GM12892 (cell line): ENCODE data around the gene HCN4.

Experiments
- DNase-seq: peaks from one replicate; pipeline ENCODE4 v3.0.0; 2011; ENCODE audit not compliant: insufficient read length
- FAIRE-seq: peaks from 2 replicates; lab custom pipeline; 2011; peaks lifted over from hg19 to GRCh38; lab: Jason Lieb, UNC
- POLR2A ChIP-seq: IDR thresholded peaks from 2 replicates; pipeline ENCODE4 v1.6.1; 2011; ENCODE audit warnings: low read depth, low read length, control low read depth
- POLR2AphosphoS5 ChIP-seq: IDR thresholded peaks from 2 replicates; pipeline ENCODE4 v1.6.1; 2011; ENCODE audit warnings: low read depth, low read length, control low read depth
- TAF1 ChIP-seq: IDR thresholded peaks from 2 replicates; pipeline ENCODE4 v1.6.1; 2011; ENCODE audit warnings: low read depth, mild to moderate bottlenecking, control low read depth, low read length, borderline replicate concordance

Gene HCN4

GRCh38 chr15:73341886-73342600 is 26.7 kb downstream of the HCN4 start:
- no peak for FAIRE-seq
- DNase-seq: no peak
- TF ChIP-seq POLR2AphosphoS5 (no peak), POLR2A (no peak), TAF1 (no peak)

- no peak for FAIRE-seq
- TF ChIP-seq POLR2AphosphoS5 (no peak), POLR2A (no peak), TAF1 (no peak)
These were observed 28.1 kb downstream of the HCN4 start for GRCh38 chr15:73340502-73341192.

GRCh38 chr15:73338606-73339374 is 30.0 kb downstream of the HCN4 start:
- DNase-seq (no peak), FAIRE-seq (no peak)
- no peak for TF ChIP-seq TAF1
- no peak for TF ChIP-seq POLR2A
- no peak for TF ChIP-seq POLR2AphosphoS5

More at GRCh38 chr15:73340502-73341192, 28.1 kb downstream of the HCN4 start:
- DNase-seq: no peak

- TF ChIP-seq TAF1: no peak
- no peak for TF ChIP-seq POLR2AphosphoS5
- no peak for TF ChIP-seq POLR2A
- DNase-seq: no peak
- no peak for FAIRE-seq
These were observed 30.7 kb downstream of the HCN4 start for GRCh38 chr15:73338058-73338457.

- no peak for FAIRE-seq
- no peak for DNase-seq
- TF ChIP-seq POLR2AphosphoS5 (no peak), POLR2A (no peak), TAF1 (no peak)
These were observed 31.6 kb downstream of the HCN4 start for GRCh38 chr15:73337187-73337586.

- DNase-seq: no peak
- no peak for FAIRE-seq
- no peak for TF ChIP-seq TAF1
- TF ChIP-seq POLR2A: no peak
These were observed 32.0 kb downstream of the HCN4 start for GRCh38 chr15:73336756-73337155.

GRCh38 chr15:73335471-73335870 is 33.3 kb downstream of the HCN4 start:
- TF ChIP-seq POLR2AphosphoS5 (no peak), POLR2A (no peak), TAF1 (no peak)
- FAIRE-seq (no peak), DNase-seq (no peak)

GRCh38 chr15:73335026-73335425 is 33.7 kb downstream of the HCN4 start:
- DNase-seq (no peak), FAIRE-seq (no peak)
- TF ChIP-seq TAF1 (no peak), POLR2AphosphoS5 (no peak), POLR2A (no peak)

- DNase-seq (no peak), FAIRE-seq (no peak)
- TF ChIP-seq TAF1: no peak
- no peak for TF ChIP-seq POLR2A
- no peak for TF ChIP-seq POLR2AphosphoS5
These were observed 34.7 kb downstream of the HCN4 start for GRCh38 chr15:73334086-73334485.

GRCh38 chr15:73333001-73333400 is 35.8 kb downstream of the HCN4 start:
- no peak for FAIRE-seq
- TF ChIP-seq POLR2AphosphoS5 (no peak), POLR2A (no peak), TAF1 (no peak)

GRCh38 chr15:73331991-73332925 is 36.5 kb downstream of the HCN4 start:
- FAIRE-seq: no peak
- no peak for DNase-seq
- TF ChIP-seq TAF1 (no peak), POLR2A (no peak)

More at GRCh38 chr15:73333001-73333400, 35.8 kb downstream of the HCN4 start:
- DNase-seq: no peak

- FAIRE-seq: no peak
These were observed 37.3 kb downstream of the HCN4 start for GRCh38 chr15:73331501-73331900.

More at GRCh38 chr15:73331501-73331900, 37.3 kb downstream of the HCN4 start:
- no peak for DNase-seq
- no peak for TF ChIP-seq POLR2AphosphoS5
- no peak for TF ChIP-seq TAF1
- TF ChIP-seq POLR2A: no peak
